H1 (cell line): ENCODE data around the gene SFMBT2.

Experiments used
- CEBPB ChIP-seq: IDR thresholded peaks from 2 replicates; pipeline ENCODE4 v1.6.1; 2012; ENCODE audit warnings: low read depth, low read length
- CHD1 ChIP-seq: IDR thresholded peaks from 2 replicates; pipeline ENCODE4 v1.6.1; 2012; ENCODE audit warnings: low read depth, low read length, improper control_type of control experiment
- CTCF ChIP-seq, 3 experiments: IDR thresholded peaks; 1 replicate in 2 of 3; 2 replicates in 1 of 3; pipeline versions ENCODE4 v1.5.1 to v1.6.1; 2011; ENCODE audit warnings: low read length in 3 of 3, mild to moderate bottlenecking in 3 of 3, inconsistent platforms in 2 of 3, low read depth in 1 of 3, moderate library complexity in 1 of 3; ENCODE audit not compliant: insufficient read depth in 1 of 3; ENCODE audit errors: control extremely low read depth in 1 of 3
- EP300 ChIP-seq, 2 experiments: IDR thresholded peaks; 1 replicate in 1 of 2; 2 replicates in 1 of 2; pipeline ENCODE4 v1.6.1; 2011 to 2012; ENCODE audit warnings: low read depth in 2 of 2, low read length in 2 of 2, mild to moderate bottlenecking in 2 of 2, borderline replicate concordance in 1 of 2, inconsistent platforms in 1 of 2, moderate library complexity in 1 of 2
- PHF8 ChIP-seq: fragments of 200-600 bp; sonication (generic); conservative IDR thresholded peaks from 2 replicates; pipeline ENCODE4 v1.7.1; 2012; ENCODE audit warnings: low read depth, mild to moderate bottlenecking, inconsistent platforms, low read length, moderate library complexity
- POLR2A ChIP-seq, 2 experiments: IDR thresholded peaks; 1 replicate in 1 of 2; 2 replicates in 1 of 2; pipeline ENCODE4 v1.6.1; 2011; ENCODE audit warnings: low read depth in 2 of 2, low read length in 2 of 2, mild to moderate bottlenecking in 2 of 2; ENCODE audit errors: control extremely low read depth in 1 of 2
- POLR2AphosphoS5 ChIP-seq: IDR thresholded peaks from 2 replicates; pipeline ENCODE4 v1.6.1; 2011; ENCODE audit warnings: low read depth, low read length
- RBBP5 ChIP-seq: IDR thresholded peaks from 2 replicates; pipeline ENCODE4 v1.7.1; 2012; ENCODE audit warnings: low read depth, mild to moderate bottlenecking, inconsistent platforms, low read length, moderate library complexity, borderline replicate concordance
- SIRT6 ChIP-seq: IDR thresholded peaks from one replicate; pipeline ENCODE4 v1.7.1; 2012; ENCODE audit warnings: low read length, inconsistent platforms
- SP1 ChIP-seq: IDR thresholded peaks from 2 replicates; pipeline ENCODE4 v1.6.1; 2011; ENCODE audit warnings: low read depth, low read length
- SP2 ChIP-seq: IDR thresholded peaks from 2 replicates; pipeline ENCODE4 v1.6.1; 2012; ENCODE audit warnings: mild to moderate bottlenecking, low read length, inconsistent platforms
- TAF1 ChIP-seq: IDR thresholded peaks from 2 replicates; pipeline ENCODE4 v1.6.1; 2011; ENCODE audit warnings: mild to moderate bottlenecking, low read depth, low read length
- YY1 ChIP-seq: IDR thresholded peaks from 2 replicates; pipeline ENCODE4 v1.6.1; 2011; ENCODE audit warnings: low read depth, mild to moderate bottlenecking, low read length

- TF ChIP-seq YY1 (no peak), CHD1 (no peak), EP300 (IDR thresholded peaks at IDR 0.05; ENCODE audit: borderline replicate concordance in 1 of 2, low read depth in 2 of 2, low read length in 2 of 2) (no peak), CEBPB (no peak), CTCF (IDR thresholded peaks at IDR 0.05; ENCODE audit: control extremely low read depth in 1 of 3, insufficient read depth in 1 of 3, low read depth in 1 of 3, low read length in 3 of 3) (no peak), POLR2AphosphoS5 (no peak), TAF1 (no peak), PHF8 (no peak), SIRT6 (no peak), POLR2A (IDR thresholded peaks at IDR 0.05; ENCODE audit: control extremely low read depth in 1 of 2, low read depth in 2 of 2, low read length in 2 of 2) (no peak), SP2 (no peak), RBBP5 (no peak), SP1 (no peak)
Observed at GRCh38 chr10:7230036-7230435, 180.8 kb downstream of the SFMBT2 start.
